NCI-H128 (cell line): ENCODE measurements around the gene LYSMD3.

ENCODE experiments used
- DNase-seq: peaks from one replicate; lab custom pipeline; 2025; ENCODE audit not compliant: unreplicated experiment; lab: John Stamatoyannopoulos, UW

Gene LYSMD3

DNA sequence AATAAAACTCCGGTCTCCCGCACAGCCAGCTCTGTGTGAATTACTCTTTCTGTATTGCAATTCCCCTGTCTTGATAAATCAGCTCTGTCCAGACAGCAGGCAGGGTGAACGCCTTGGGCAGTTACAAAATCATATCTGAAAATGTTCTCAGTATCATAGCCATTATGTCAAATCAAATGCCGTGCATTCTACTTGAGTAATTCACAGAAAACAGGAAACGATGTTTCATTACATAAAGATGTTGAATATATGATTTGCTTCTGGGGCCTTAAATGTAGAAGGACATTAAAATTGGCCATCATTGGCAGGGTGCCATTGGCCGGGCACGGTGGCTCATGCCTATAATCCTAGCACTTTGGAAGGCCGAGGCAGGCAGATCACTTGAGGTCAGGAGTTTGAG lies 46.2 kb downstream of the LYSMD3 start:
- no peak for DNase-seq

- DNase-seq, result no peak
These were observed 48.7 kb downstream of the LYSMD3 start for GRCh38 chr5:90480699-90481098.

DNA sequence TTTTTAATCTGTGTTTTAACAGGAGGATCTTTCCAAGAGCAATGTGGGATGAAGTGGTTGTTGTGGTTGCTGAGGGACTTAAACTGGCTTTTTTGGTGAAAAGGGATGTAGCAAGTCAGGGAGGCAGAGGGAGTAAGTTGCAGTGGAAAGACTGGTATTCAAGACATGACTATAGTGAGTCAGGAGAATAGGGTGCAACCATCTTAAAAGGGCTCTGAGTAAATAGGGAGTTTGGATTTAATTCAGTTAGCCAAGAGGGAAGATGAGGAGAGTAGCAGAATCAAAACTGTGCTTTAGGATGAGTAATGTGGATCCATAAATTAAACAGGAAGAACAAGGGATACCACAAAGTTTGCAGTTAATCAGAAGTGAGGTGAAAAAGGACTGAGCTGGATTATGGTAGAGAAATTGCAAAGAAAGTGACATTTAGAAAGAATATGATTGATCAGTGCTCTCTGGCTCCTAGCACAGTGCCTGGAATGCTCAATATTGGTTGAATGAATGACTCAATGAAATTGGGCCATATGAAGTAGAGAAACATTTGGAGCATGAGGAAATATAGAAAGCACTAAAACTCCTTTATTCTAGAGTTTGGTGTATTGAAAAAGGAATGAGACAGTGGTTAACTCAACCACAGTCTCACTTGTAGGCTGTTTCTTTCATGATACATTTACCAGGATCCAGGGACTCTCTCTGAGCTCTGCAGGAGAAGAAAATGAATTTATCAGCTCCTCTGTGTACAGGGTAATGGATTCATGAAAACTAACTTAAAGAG lies 49.6 kb downstream of the LYSMD3 start:
- no peak for DNase-seq

DNA sequence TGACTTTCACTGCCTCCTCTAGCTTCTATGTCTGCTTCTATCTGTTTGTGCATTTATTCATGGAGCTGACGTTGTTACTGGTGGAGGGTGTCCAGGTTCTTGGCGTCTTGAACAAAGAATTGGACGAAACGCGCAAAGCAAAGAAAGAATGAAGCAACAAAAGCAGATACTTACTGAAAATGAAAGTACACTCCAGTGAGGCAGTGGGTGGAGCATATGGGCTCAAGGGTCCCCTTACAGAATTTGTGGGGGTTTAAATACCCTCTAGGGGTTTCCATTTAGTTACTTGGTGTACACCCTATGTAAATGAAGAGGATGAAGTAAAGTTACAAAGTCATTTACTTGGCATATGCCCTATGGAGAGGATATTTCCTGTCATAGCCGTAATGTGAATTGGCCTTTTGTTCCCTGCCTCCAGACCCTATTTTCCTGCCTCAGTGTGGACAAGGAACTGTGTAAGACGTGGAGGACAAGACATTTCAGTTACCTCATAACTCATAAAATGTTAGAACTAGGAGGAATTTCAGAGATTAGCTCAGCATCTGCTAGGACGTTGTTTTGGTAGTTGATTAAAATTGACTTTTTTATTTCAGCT lies 51.7 kb downstream of the LYSMD3 start:
- DNase-seq, result no peak

DNA sequence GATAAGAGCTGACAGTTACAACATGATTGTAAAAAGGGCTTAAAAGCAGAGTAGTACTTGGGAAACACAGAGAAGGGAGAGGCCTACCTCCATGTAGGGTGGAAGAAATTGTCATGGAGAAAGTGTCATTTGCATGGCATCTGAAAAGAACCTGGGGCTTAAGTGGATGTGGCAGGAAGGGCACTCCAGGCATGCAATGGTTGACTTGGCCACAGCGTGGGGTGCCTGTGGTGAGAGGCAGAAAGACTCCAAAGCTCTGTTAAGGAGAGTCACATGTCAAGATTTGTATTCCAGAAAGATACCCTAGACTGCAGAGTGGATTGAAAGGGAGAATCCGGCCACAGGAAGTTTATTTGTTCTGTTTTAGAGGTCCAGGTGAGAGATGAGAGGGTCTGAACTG lies 52.3 kb downstream of the LYSMD3 start:
- DNase-seq, result no peak

- DNase-seq, result no peak
These were observed 53.0 kb downstream of the LYSMD3 start for GRCh38 chr5:90476391-90476790.

- no peak for DNase-seq
These were observed 53.9 kb downstream of the LYSMD3 start for GRCh38 chr5:90475436-90475980.

GRCh38 chr5:90474235-90475107 lies 54.9 kb downstream of the LYSMD3 start, which contains the start of the genes MBLAC2 and POLR3G:
TSS of gene MBLAC2 (minus strand) at chr5:90474771. CDS start at chr5:90474292, 479 bp downstream.
TSS of gene POLR3G (plus strand) at chr5:90474864. CDS start at chr5:90485568, 10,704 bp downstream.
- DNase-seq, result peak; percentile 61

GRCh38 chr5:90473396-90474234 lies 55.8 kb downstream of the LYSMD3 start:
- DNase-seq, result no peak

DNA sequence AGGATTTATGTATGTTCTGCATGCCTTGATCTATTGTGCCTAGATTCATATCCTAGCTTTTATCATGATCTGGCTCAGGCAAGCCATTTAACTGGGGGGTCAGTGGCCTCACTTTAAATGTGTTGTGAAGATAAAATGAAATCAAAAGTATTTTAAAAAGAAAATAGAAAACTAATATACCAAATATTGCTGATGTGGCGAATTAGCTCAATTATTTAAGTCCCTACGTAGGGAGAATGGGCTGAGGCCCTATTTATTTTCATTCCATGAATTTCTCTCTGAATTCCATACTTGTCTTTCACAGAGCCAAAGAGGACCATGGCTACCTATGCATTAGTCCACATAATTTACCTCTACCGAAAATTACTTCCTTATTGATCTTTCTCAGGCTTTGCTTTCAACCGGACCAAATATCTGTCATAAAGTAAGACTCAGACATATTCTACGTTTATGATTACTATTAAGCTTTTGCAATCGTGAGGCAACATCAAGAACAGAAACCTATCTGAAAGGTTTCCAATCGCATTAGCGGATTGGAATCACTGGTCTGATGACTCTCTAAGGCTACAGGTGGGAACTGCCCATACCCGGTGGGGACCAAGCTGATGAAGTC lies 56.5 kb downstream of the LYSMD3 start:
- no peak for DNase-seq
